GM12874 (cell line): ENCODE results near the gene STKLD1.

Source experiments
- TF ChIP-seq, protein P1 (sequence below): IDR thresholded peaks from 2 replicates; pipeline ENCODE4 v1.5.1; 2011; ENCODE audit warnings: low read depth, mild to moderate bottlenecking, control low read depth, low read length, moderate library complexity; ENCODE audit not compliant: insufficient read depth

STKLD1 gene

DNA sequence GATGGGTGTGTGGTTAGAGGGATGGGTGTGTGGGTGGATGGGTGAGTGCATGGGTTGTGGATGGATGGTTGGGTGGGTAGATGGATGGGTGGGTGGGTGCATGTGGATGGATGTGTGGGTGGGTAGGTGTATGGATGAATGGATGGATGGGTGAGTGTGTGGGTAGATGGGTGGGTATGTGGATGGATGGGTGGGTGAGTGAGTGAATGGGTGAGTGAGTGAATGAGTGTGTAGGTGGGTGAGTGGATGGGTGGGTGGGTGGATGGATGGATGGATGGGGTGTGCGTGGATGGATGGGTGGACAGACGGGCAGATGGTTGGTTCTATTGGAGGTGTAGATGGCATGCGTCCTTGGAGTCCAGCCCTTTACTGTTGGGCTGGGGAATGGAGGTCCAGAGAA lies 17.2 kb downstream of the STKLD1 start:
- TF ChIP-seq, protein P1, sequence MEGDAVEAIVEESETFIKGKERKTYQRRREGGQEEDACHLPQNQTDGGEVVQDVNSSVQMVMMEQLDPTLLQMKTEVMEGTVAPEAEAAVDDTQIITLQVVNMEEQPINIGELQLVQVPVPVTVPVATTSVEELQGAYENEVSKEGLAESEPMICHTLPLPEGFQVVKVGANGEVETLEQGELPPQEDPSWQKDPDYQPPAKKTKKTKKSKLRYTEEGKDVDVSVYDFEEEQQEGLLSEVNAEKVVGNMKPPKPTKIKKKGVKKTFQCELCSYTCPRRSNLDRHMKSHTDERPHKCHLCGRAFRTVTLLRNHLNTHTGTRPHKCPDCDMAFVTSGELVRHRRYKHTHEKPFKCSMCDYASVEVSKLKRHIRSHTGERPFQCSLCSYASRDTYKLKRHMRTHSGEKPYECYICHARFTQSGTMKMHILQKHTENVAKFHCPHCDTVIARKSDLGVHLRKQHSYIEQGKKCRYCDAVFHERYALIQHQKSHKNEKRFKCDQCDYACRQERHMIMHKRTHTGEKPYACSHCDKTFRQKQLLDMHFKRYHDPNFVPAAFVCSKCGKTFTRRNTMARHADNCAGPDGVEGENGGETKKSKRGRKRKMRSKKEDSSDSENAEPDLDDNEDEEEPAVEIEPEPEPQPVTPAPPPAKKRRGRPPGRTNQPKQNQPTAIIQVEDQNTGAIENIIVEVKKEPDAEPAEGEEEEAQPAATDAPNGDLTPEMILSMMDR: no peak

DNA sequence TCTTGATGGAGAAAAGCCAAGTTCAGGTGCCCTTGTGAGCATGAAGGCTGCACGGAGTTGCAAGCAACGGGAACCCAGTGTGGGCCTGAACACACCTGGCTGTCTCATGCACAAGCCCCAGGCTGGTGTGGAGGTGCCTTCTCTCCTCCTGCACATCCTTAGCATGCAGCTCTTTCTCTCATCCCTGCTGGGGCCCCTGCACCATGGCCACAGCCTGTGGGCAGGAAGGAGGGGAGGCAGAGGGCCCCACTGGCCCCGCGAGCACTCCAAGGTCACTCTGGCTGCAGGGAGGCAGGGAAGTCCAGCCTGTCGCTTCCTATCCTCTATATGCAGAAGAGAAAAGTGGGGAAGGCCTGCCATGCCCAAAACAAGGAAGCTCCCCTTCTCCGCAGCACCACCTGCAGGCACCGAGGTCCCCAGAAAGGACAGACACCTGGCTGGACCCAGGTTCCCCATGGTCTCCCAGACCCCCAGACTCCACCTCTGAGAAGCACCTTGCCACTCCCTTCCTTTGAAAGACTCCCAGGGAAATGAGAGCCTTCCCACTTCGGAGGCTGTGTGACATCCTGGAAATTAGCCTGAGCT lies 18.6 kb downstream of the STKLD1 start:
- TF ChIP-seq, protein P1: no peak

DNA sequence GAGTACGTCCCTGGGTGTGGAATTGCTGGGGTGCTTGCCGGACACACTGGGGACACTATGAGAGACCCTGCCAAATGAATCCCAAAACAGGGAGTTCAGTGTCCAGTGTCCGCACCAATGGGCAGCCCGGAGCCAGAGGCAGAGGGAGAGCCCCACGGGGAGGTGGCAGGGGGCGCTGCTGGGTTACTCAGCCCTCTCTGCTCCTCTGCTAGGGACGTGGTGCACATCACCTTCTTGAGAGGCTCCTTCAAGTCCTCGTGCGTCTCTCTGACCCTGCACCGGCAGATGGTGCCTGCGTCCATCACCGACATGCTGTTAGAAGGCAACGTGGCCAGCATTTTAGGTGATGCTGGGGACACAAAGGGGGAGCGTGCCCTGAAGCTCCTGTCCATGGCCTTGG lies 20.8 kb downstream of the STKLD1 start:
- TF ChIP-seq, protein P1: peak; percentile 34; the same call in 1 of the 2 replicates

DNA sequence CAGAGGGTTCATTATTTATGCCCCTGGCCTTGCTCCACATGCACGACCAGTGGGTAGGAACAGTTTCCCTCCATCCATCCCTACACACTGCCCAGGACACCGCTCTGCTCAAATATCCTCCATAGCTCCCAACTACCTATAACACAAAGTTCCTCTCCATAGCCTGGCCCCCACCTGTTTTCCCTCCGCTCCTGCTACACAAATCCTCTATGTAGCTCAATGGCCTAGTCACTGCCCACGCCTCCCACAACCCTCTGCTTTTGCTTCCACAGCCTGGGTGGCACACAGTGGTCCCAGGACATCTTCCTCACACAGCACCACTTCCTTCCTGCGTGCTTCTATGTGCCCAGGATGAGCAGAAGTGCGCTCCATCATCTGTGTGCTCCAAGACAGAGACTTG lies 21.2 kb downstream of the STKLD1 start:
- TF ChIP-seq, protein P1: no peak

DNA sequence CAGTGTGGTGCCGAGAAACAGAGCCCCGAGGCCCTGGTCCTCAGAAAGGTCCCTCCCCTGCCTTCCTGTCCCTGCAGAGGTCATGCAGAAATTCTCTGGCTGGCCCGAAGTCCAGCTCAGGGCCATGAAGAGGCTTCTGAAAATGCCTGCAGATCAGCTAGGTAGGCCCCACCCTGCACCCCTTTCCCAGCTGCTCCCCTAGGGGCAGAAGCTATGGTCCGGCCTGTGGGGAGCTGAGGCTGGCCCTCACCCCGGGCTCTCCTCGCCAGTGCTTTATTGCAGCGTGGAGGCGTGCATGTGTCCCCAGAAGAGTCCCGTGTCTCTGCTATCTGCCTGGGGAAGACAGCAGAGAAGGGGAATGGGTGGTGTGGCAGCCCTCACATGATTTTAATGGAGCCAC lies 21.7 kb downstream of the STKLD1 start:
- TF ChIP-seq, protein P1: no peak

DNA sequence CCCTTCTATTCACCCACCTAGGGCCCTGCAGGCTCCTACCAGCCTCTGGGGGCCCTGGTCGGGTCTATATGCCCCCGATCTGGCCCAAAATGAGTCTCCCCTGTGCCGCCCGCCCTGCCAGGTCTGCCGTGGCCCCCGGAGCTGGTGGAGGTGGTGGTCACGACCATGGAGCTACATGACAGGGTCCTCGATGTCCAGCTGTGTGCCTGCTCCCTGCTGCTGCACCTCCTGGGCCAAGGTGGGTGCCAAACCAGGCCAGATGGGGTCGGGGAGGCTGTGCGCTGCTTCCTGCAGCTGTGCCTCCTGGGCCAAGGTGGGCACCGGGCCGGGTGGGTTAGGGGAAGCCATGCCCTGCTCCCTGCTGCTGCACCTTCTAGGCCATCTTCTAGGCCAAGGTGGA lies 24.1 kb downstream of the STKLD1 start:
- TF ChIP-seq, protein P1: no peak

DNA sequence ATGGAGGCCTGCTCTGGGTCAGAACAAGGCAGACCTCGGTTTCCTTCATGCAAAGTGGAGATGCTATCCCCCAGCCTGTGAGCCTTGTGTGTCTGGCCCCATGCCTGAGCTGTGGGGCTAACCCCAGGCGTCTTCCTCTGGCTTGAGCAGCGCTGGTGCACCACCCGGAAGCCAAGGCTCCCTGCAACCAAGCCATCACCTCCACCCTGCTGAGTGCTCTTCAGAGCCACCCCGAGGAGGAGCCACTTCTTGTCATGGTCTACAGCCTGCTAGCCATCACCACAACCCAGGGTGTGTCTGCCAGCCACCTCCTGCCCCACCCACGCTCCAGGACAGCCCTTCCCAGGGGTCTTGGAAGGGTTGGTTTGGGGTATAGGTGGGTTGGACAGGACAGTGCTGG lies 25.4 kb downstream of the STKLD1 start:
- TF ChIP-seq, protein P1: no peak
